Frontal cortex (tissue), 4 donors: ENCODE data around the gene C12orf76. TPM values are rescaled to one million over a fixed set of nuclear protein-coding genes. Genes with fewer than 3 reads are reported as not detected.
"Not testable (repeated sequence)": the region's sequence is repeated elsewhere in the genome, so short reads cannot be mapped to it uniquely, and the experiment has no call there.

ENCODE experiments used
- DNase-seq, 2 donors: peaks; one replicate each; pipeline ENCODE4 v3.0.0; 2012; ENCODE audit warnings: low spot score in 2 of 2
- FAIRE-seq: peaks from 2 replicates; lab custom pipeline; 2012; peaks lifted over from hg19 to GRCh38; lab: Jason Lieb, UNC
- total RNA-seq: library from RNA; depleted of rRNA; stranded (reverse); fragments of >200 nt; gene quantifications from one replicate; pipeline ENCODE4 v1.2.3, GENCODE V29; 2014
- donor health status: control.
- donor health status: control.
- donor health status: control.

Gene C12orf76, protein sequence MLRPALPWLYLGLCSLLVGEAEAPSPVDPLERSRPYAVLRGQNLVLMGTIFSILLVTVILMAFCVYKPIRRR
- total RNA-seq = 113 TPM

GRCh38 chr12:110048242-110049027 lies at the start of gene C12orf76:
C12orf76 (minus strand) TSS chr12:110048522; CDS start chr12:110048495, 27 bp downstream.
- DNase-seq (peak; percentile 73 to 93), FAIRE-seq (no peak)

- no peak for DNase-seq
- no peak for FAIRE-seq
Observed at GRCh38 chr12:110093631-110094311, 45.4 kb upstream of the C12orf76 start.

GRCh38 chr12:110091136-110091711 lies 42.9 kb upstream of the C12orf76 start:
- no peak for FAIRE-seq
- DNase-seq = no peak

DNA sequence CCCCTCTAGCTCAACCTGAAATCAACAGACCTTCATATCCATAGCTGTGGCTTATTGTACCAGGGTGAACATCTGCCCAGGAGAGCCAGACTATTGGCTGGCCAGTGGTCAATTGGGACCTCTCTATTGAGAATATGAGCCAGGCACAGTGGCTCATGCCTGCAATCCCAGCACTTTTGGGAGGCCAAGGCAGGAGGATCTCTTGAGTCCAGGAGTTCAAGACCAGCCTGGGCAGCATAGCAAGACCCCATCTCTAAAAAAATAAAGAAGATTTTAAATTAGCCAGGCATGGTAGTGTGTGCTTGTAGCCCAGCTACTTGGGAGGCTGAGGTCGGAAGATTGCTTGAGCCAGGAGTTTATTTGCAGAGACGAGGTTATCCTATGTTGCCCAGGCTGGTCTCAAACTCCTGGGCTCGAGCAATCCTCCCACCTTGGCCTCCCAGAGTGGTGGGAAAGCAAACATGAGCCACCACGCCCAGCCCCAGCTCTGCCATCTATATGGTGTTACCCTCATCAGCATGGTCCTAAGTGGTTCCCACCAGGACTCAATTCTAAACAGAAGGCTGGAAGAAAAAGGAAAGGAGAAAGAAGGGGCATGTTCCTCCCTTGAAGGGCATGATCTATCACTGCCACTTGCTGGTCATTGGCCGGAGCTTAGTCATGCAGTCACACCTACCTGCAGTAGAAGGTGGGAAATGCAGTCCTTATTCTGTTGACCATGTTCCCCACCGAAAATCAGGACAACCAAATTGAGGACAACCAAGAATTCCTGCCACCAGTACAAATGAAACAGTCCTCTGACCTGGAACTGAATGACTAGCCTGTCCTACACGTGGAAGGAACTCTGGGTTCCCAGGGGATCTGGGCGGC lies 42.2 kb upstream of the C12orf76 start:
- FAIRE-seq = no peak

DNA sequence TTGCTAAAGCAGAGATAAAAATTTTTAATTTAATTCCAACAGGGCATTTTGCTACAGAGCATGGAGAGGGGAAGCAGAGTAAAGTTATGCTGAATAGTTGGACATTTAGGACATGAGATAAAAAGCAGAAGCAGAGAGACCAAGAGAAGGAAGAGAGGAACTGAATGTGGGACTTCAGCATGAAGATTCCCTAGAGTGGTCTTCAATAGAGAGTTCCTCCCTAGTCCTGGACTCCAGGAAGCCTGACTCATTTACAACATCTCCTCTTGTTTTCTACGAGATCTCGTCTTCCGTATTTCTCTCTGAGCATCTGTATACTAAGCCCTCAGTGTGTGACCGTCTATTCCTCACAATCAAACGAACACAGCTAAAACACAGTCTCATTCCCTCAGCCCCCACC lies 40.6 kb upstream of the C12orf76 start:
- DNase-seq (no peak), FAIRE-seq (no peak)

More for the DNA sequence above, 42.2 kb upstream of the C12orf76 start:
- DNase-seq = no peak

DNA sequence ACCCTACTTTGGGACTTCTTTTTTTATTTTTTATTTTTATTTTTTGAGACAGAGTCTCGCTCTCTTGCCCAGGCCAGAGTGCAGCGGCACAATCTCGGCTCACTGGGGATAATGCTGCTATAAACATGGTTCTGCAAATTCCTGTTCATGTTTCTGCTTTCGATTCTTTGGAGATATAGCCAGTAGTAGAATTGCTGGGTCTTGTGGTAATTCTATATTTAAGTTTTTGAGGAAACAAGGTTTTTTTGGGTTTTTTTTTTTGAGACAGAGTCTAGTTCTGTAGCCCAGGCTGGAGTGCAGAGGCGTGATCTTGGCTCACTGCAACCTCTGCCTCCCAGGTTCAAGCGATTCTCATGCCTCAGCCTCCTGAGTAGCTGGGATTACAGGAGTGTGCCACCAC lies 39.9 kb upstream of the C12orf76 start:
- not testable (repeated sequence) for FAIRE-seq, DNase-seq

GRCh38 chr12:110084314-110085015 lies 36.1 kb upstream of the C12orf76 start:
- FAIRE-seq = no peak
- DNase-seq = no peak

- no peak for DNase-seq
- no peak for FAIRE-seq
Observed at GRCh38 chr12:110080410-110080809, 32.1 kb upstream of the C12orf76 start.

DNA sequence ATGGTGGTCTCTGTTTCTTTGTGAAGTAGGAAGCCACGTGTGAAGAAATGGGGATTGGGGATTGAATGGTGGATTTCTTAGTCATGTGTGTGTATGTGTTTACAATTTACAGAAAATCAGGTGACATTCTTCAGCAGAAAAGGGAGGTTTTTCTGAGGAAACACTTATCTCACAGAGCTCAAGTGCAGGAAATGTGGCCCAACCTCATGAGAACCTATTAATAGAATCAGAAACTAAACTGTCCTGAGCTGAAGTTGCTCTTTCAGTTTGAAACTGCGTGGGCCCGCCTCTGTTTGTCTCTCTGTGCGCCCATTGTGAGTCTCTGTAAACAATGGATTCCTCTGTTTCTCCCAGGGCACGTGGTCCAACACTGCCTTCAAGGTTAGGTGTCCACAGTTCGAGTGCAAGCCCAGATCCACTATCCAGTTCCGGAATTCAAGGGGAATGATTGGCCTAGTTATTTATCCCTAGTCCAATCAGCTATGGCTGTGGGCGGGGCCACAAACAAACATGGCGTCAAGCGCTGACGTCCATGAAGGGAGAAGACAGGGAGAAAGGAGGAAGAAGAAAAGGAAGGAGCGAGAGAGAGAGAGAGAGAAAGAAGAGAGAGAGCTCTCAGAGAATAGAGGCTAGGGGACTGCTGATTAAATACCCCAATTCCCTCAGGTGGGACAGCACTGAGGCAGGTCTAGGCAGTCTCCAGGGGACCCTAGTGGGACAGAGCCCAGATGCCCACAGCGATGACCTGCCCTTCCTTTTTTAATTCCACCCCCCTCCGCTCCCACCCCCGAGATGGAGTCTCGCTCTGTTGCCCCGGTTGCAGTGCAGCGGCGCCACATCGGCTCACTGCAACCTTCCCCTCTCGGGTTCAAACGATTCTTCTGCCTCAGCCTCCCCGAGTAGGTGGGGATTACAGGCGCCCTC lies 31.4 kb upstream of the C12orf76 start:
- peak; percentile 54 for FAIRE-seq
- DNase-seq = peak; percentile 38 to 60

GRCh38 chr12:110077800-110078199 lies 29.5 kb upstream of the C12orf76 start:
- FAIRE-seq (no peak), DNase-seq (no peak)

- DNase-seq (no peak), FAIRE-seq (no peak)
Observed at GRCh38 chr12:110075880-110076279, 27.6 kb upstream of the C12orf76 start.

DNA sequence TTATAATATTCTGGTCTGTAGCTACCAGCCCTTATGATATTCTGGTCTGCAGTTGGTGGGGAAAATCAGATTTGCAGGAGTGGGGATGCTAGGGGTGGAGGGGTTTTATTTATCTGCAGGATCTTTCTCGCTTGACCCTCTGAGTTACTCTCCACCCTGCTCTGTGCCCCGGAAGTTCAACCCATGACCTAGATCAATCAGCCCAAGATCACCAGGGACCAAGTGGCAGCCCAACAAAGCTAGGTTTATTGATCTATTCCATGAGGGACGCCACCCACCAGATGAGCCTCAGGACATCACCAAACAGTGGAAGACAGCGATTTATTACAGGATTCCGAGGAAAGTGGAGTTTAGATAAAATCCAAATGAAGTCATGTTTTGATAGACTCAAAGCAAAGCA lies 25.8 kb upstream of the C12orf76 start:
- FAIRE-seq (no peak), DNase-seq (no peak)

GRCh38 chr12:110073049-110073831 lies 24.9 kb upstream of the C12orf76 start:
- FAIRE-seq (no peak), DNase-seq (peak; percentile 40 to 51)

GRCh38 chr12:110072636-110073035 lies 24.3 kb upstream of the C12orf76 start:
- not testable (repeated sequence) for FAIRE-seq, DNase-seq

DNA sequence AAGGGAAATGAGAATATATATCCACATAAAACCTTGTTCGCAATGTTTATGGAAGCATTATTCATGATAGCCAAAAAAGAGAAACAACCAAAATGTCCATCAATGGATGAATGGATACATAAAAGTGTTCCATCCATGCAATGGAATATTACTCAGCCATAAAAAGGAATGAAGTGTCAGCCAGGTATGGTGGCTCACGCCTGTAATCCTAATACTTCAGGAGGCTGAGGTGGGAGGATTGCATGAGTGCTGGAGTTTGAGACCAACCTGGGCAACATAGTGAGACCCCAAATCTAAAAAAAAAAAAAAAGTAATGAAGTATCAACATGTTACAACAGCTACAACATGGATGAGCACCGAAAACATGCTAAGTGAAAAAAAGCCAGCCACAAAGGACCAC lies 23.6 kb upstream of the C12orf76 start:
- FAIRE-seq = no peak

GRCh38 chr12:110071504-110071903 lies 23.2 kb upstream of the C12orf76 start:
- FAIRE-seq = no peak

More for the DNA sequence above, 23.6 kb upstream of the C12orf76 start:
- no peak for DNase-seq

GRCh38 chr12:110068654-110069053 lies 20.3 kb upstream of the C12orf76 start:
- DNase-seq = no peak
- FAIRE-seq = no peak

More at GRCh38 chr12:110071504-110071903, 23.2 kb upstream of the C12orf76 start:
- DNase-seq = no peak
